NCI-H1105 treated with DMSO at 0.1 percent for 48 hours (cell line): Measurements from ENCODE around the gene PSMB5.
A peak's percentile ranks its signal among the peaks of the same experiment; 100 is the strongest.
"Not testable (repeated sequence)": the region's sequence is repeated elsewhere in the genome, so short reads cannot be mapped to it uniquely, and the experiment has no call there.

Source experiments
- DNase-seq: peaks from one replicate; lab custom pipeline; 2025; lab: John Stamatoyannopoulos, UW

The PSMB5 gene

GRCh38 chr14:23013749-23014054 is 21.0 kb downstream of the PSMB5 start:
- DNase-seq = not testable (repeated sequence)

DNA sequence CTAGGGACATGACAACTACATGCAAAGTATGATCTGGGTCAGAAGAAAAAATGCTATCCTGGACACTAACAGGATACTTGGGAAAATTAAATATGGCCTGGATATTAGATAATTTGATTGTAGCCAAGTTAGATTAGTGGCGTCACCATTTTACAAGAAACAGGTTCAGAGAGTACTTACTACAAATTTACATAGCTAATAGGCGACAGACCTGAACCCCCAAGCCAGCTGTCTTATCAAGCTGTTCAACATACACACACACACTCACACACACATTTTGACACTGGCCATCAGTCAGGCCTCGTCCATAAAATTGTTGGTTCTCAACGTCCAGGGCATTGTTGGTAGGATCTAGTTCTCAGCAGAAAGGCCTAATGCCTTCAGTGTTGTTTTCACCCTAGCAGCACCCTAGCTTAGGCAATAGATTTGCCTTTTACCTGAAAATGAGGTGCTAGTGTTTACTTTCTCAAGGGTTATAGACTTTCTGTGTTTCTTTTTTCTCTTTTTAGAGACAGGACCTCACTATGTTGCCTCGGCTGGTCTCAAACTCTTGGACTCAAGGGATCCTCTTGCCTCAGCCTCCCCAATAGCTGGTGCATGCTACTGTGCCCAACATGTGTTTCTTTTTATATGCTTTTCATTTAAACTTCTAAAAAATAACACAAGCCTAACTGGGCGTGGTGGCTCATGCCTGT is 21.5 kb downstream of the PSMB5 start:
- DNase-seq = no peak

DNA sequence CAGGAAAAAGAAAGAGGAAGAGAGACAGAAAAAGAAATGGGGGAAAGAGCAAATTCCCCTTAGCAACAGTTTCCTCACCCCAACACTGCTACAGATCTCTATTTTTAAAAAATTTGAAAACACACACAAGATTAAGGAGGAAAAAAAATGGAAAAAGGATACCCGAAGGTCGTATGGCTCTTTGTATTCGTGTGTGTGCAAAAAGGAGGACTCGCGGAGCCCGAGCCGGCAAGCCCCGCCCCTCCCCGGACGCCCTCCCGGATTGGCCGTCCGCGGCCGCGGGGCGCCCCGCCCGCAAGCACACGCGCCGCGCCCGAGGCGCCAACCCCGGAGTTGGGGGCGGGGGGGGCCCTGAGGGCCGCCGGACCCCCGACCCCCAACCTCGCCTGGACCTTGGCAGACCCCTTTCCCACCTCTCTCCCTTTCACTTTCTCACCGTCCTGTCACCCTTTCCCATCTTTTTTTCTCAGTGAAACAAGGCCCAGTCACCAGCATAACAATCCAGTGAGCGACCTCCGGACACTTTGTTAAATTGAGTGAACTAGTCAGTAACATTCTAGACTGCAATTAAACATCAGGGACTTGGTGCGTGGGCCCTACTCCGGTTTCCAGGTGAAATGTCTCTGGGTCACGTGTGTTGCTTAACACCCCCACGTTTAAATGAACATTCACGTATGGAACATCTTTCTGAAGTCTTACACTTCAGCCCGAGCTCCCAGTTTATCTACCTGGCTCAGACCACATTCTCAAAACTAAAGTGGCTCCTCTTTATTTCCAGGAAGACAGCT is 24.6 kb downstream of the PSMB5 start, which contains the start of gene C14orf93:
Gene C14orf93 (minus strand): TSS at position 205 of the 788 bp plus-strand sequence. CDS start 11,120 bp downstream, outside the sequence.
- peak; percentile 79 for DNase-seq

DNA sequence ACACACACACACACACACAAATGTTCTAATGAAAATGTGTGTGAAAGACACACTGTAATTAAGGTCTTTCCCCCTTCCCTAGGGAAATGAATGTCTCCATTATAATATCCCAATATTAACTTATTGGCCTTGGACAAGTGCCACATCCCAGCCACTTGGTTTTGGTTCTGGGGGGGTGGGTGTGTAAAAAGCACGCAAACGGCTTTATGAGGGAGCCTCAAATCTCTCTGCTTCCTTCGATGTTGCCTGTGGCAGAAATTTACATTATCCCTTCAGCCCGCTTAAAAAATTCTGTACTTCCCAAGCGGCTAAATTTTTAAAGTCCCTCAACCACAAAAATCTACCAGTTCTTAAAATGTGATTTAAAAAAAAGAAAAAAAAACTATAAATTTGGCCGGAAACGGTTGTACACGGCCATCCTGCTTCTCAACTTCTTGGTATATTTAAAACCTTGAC is 25.2 kb downstream of the PSMB5 start:
- peak; percentile 59 for DNase-seq

DNA sequence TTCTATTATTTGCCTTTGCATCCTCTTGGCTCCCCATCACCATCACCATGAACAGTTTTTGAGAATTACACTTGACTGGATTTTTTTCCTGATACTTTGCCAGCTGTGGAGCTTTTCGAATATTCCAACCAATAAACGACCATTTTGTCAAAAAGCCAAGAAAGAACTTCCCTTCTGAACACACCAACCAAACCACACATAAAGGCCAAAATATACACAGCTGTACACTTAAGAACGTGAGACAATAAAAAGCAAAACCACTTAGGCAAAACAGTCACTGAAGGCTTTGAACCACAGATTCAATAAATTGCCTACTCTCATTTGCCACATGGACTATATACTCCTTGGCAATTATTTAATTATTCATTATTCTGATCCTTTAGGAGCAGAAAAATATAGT is 25.9 kb downstream of the PSMB5 start:
- peak; percentile 85 for DNase-seq

- peak; percentile 98 for DNase-seq
These were observed 27.9 kb downstream of the PSMB5 start for GRCh38 chr14:23006544-23007419.

DNA sequence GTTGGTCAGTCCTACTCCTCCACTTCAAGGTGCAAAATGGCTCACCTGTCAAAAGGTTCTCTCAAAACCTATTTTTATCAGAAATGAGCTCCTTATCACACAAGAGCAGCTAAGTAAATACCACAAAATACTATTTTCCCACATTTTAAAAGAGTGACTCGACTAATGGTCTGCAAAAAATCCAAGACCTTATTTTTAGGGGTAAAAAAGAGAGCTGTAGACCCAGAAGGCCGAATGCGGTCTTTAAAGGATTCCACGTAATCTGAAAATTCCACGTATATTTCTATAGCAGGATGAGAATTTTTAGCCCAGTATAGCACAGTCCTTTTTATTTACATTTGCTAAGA is 28.5 kb downstream of the PSMB5 start:
- peak; percentile 14 for DNase-seq

GRCh38 chr14:23005451-23006187 is 29.1 kb downstream of the PSMB5 start:
- DNase-seq = no peak

- not testable (repeated sequence) for DNase-seq
These were observed 30.4 kb downstream of the PSMB5 start for GRCh38 chr14:23004274-23004673.

DNA sequence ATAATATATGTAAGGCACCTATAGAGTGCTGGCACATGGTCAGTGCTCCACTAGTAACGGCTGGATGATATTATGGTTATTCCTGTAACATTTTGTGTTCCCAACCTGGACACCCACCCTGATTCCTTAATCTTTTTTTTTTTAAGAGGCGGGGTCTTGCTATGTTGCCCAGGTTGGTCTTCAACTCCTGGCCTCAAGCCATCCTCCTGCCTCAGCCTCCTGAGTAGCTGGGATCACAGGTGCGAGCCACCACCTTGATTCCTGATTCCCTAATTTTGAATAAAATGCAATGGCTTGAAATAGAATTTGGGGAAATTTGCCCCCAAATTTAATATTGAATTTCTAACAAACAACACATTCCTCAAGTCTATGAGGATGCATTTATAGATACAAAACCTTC is 32.1 kb downstream of the PSMB5 start:
- no peak for DNase-seq

DNA sequence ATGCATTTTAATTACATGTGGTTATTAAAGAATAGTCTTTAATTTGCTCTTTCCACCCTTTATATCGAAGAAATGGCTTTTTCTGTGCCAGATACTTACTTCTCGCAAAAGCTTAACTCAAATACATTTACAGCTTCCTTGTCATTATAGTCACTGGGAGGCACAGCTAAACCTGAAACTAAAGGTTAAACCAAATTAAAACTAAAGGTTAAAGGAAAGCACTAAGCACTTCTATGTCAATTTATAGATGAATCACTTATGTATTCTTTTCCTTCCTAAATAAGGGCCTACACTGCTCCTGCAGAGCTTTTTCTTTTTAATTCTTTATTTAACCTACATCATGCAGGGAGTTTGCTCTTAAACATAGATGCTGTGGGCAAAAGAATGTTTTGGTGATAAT is 33.8 kb downstream of the PSMB5 start:
- DNase-seq = no peak

DNA sequence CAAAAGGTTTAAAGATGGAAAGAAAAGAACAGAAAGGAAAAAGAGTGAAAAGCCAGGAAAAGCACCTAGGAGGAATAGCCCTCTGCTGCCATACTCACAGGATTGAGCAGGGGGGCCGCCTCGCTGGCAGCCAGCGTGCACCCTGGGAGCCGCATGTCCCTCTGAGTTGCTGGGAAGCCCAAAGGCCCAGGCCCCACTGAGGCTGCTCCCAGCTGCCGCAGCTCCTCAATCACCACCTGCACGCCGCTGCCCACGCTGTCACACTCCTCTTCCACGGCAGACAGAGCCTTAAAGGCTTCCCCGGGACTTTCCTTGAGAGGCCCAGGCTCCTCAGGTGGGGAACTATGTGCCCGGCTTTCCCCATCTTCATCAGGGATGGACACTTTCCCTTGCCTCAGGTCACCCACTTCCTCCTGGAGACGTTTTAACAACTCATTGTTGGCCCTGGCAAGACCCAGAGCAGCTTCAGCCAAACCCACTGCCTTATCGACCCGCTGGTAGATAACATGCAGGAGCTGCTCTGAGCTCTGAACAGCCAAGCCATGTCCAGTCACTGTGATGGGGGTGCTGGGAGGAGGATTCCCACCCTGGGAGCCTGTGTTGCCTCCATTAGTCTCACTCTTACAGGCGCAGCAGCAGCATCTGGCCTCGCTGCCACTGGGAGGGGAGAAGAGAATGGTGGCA is 36.2 kb downstream of the PSMB5 start:
- DNase-seq = no peak

DNA sequence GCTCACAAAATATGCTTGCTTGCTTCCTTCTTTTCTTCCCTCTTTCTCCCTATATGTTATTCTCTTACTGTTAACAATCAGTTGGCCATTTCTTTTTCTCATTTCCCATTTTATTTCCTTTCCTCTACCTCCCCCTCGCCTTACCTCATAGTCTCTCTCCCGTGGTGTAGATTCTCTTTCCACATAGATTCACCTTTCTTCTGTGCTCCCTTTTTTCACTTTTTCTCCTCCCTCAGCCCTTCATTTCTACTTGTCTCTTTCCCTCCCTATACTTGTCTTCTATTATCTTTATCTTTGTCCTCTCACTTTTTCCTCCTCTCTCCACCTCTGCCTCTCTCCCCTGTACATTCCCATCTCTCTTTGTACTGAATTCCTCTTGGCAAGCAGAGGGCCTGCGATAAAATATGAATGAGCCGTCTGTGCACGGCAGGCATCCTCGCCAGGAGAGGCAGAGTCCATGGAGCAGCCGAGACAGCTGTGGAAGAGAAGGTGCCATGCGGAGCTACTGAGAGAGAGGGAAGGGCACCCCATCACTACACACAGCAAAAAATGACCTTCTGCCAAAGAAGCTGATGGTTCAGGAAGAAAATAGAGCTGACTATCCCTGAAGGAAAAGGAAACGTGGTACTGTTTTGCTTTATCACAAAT is 36.9 kb downstream of the PSMB5 start:
- no peak for DNase-seq

DNA sequence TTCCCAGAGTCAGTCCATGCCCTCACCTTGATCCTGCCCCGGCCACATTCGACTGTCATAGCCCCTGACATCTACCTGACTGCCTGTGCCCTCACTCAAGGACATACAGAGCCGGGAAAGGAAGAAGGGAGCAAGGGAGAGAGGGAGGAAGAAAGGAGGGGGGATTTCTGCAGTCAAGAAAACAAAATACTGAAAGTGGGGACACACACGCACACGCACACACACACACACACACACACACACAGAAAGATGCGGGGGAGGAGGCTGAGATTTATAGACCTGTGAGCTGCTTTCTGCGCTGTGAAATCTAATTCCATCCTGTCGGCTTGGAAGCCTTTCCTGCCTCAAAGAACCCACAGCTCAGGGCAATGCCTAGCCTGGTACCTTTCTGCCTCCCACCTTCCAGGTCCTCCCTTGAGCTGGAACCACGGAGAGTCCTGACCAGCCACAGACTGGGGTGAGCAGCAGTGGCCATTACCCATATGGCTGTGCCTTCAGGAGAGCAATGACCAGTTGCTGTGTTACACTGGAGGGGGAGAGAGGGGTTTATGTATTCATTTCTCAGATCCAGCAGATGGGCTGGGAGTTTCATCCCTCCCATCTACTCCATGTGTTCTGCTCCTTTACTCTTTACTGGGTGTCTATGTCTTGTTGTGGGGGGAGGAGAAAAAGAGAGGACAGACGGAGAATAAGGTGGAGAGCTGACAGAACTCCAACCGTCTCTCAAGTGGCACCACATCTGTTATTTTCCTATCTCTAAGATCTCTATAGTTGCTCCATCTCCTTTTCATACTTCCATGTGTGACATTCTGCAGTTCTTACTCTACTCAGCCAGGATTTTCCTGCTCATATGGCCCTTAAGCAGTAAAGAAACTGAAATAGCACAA is 37.7 kb downstream of the PSMB5 start:
- DNase-seq = no peak

DNA sequence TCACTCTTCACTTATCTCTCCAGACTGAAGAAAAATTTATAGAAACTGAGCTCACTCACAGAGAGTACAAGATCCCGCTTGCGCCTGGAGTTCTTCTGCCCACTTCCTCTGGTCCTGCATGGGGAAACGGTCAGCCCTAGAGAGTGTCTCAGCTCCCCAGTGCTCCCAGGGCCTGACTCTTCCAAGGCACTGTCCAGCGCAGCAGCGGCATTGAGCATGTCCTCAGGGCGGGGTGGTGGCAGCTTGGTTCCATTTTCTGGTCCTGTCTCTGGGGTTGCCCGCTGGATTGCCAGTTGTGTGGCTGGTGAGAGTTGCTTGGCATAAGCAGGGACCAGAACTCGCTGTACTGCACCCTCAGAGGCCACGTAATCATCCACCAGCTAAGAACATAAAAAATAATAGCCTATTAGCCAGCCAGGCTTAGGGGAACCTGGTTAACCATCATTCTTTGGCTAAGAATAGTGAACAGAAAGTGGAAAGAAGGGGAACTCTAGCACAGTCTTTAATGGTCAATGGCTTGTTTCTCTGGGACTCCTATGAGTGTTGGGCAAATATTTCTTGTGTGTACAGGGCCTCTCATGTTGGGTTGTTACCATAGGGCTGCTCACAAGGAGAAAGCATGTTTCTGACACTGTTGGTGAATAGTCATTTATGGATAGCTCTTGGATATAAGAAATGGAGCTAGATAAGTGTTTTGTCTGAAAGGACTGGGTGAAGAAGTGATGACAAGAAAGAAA is 38.6 kb downstream of the PSMB5 start:
- no peak for DNase-seq

GRCh38 chr14:22994762-22995275 is 39.9 kb downstream of the PSMB5 start:
- peak; percentile 29 for DNase-seq

GRCh38 chr14:22993517-22993916 is 41.2 kb downstream of the PSMB5 start:
- no peak for DNase-seq

- no peak for DNase-seq
These were observed 42.8 kb downstream of the PSMB5 start for GRCh38 chr14:22991852-22992251.

DNA sequence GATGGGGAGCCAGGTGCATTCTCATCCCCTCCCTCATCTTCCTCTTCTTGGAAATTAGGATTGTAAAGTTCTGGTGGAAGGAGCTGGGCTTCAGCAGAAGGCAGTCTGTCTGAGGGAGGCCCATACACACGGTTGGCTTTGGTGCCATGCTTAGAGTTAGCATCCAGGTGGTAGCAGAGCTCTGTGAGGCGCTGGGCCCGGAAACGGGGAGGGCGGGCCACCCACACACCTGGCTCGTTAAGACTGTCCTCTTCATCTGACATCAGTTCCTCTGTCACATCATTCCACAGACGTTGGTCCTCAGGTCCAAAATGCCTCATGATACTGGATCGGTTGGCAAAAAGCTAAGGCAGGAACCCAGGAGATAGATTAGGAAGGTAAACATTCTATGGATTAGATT is 47.4 kb downstream of the PSMB5 start:
- no peak for DNase-seq
